Transverse colon (tissue), 4 donors: ENCODE measurements around the gene CELA2B. TPM values are rescaled to one million over a fixed set of nuclear protein-coding genes. Genes with fewer than 3 reads are reported as not detected.

Experiments
- DNase-seq: peaks from one replicate; pipeline ENCODE4 v3.0.0-alpha.2; 2019
- H3K27ac ChIP-seq, 4 donors: fragments of 200-600 bp; sonication (generic); 2 replicates each; pipeline ENCODE4 v1.5.1; 2016 to 2018; ENCODE audit warnings: inconsistent platforms in 4 of 4
- H3K27me3 ChIP-seq: fragments of 200-600 bp; sonication (generic); 2 replicates; pipeline ENCODE4 v1.5.1; 2017; ENCODE audit warnings: inconsistent platforms
- H3K36me3 ChIP-seq, 4 donors: fragments of 200-600 bp; sonication (generic); 2 replicates each; pipeline ENCODE4 v1.5.1; 2017 to 2019; ENCODE audit warnings: inconsistent platforms in 4 of 4
- H3K4me1 ChIP-seq, 4 donors: fragments of 200-600 bp; sonication (generic); 2 replicates each; pipeline ENCODE4 v1.5.1; 2017 to 2020; ENCODE audit warnings: inconsistent platforms in 4 of 4
- H3K4me3 ChIP-seq, 4 donors: fragments of 200-600 bp; sonication (generic); 1 replicate in 1 of 4; 2 replicates in 3 of 4; pipeline versions ENCODE4 v1.5.1 to v1.6.1; 2017 to 2019; ENCODE audit warnings: inconsistent platforms in 4 of 4
- H3K9me3 ChIP-seq, 2 donors: fragments of 200-600 bp; sonication (generic); 2 replicates each; pipeline ENCODE4 v1.5.1; 2017 to 2019; ENCODE audit warnings: inconsistent platforms in 2 of 2
- EP300 ChIP-seq: sonication (generic); formaldehyde crosslinking; IDR thresholded peaks from one replicate; pipeline ENCODE4 v1.6.1; 2017; ENCODE audit warnings: antibody characterized with exemption, low read depth
- POLR2A ChIP-seq: fragments of 450-650 bp; IDR thresholded peaks from one replicate; pipeline ENCODE4 v1.6.1; 2016; ENCODE audit warnings: antibody characterized with exemption, mild to moderate bottlenecking, moderate library complexity
- POLR2AphosphoS5 ChIP-seq, 3 donors: sonication (generic); formaldehyde crosslinking; IDR thresholded peaks; one replicate each; pipeline ENCODE4 v1.6.1; 2016; ENCODE audit warnings: antibody characterized with exemption in 3 of 3
- WGBS, 2 donors: methylation state at CpG; one replicate each; pipeline ENCODE4 v1.1.5; 2018; ENCODE audit warnings: low coverage in 1 of 2; 5-methylcytosine and 5-hydroxymethylcytosine counted together
- in situ Hi-C, 4 donors: fragments of 200-750 bp; cut with MboI; loops; one replicate each; pipeline versions ENCODE4 v1.15.0 to v1.15.1; 2017; ENCODE audit warnings: low sequenced_read_pairs in 3 of 4, low pct_ligation_motif_present in 1 of 4, low pct_unique_long_range_greater_than_20kb in 1 of 4
- intact Hi-C: fragments of 100-400 bp; cut with DNase I; formaldehyde crosslinking; loops from one replicate; pipeline ENCODE4 v1.15.1; 2023; ENCODE audit warnings: low total_unique reads
- total RNA-seq, 4 donors: library from RNA; depleted of rRNA; stranded (reverse); fragments of >200 nt; gene quantifications; one replicate each; pipeline ENCODE4 v1.1.0, GENCODE V29; 2016
- TF ChIP-seq, protein P1 (sequence below), 5 experiments: fragments of 200-600 bp in 3 of 5; fragments of 450-650 bp in 2 of 5; sonication (generic) in 3 of 5; IDR thresholded peaks; 1 replicate in 2 of 5; 2 replicates in 3 of 5; pipeline ENCODE4 v1.5.1; 2016 to 2017; ENCODE audit warnings: antibody characterized with exemption in 5 of 5, inconsistent platforms in 3 of 5, mild to moderate bottlenecking in 2 of 5, moderate library complexity in 1 of 5

The CELA2B gene
- total RNA-seq, 4 donors from 2014 or later, result not detected

DNA sequence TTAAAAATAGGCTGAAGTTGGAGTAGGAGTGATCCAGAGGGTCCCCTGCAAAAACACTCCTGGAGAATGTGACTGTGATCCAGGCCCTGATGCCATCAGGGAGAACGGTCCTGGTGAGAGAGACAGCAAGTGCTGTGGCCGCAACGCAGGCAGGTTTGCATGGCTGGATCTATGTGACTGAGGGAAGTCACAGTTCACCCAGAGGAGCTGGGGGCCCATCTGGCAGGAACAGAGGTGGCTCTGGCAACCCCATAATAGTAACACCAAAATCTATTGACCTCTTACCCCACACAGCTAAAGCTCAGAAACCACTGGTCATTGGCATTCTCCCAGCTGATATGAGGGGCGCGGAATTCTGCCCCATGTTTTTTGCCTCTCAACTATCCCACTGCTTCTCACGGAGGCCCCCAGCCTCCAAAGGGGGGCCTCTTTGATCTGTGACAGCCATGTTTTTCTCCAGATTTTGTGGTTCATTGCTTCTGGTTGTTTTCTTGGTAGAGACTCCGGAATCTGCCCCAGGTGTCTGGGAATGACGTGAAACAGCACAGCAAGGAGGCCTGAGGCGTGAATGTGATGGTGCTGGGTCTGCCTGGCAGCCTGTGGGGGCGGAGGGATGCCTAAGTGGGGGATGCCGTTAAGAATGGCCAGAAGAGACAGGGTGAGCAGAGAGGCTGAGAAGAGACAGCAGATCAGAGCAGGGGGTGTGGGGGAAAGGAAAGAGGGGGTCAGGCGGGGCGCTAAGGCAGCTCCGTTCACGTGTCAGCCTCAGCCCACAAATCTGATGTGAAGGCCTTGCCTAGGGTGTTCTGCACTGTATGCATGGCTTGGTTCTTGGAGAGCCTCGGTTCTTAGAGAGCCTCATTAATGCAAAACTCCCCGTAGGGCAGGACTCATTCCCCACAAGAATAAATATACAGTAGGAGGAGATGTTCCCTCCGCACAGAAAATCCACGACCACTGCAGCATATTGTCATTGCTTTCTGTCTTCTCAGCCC lies 24.6 kb downstream of the CELA2B start:
- in situ Hi-C loops, result no loop called here
- no peak for DNase-seq
- TF ChIP-seq EP300 (no peak), POLR2A (no peak), POLR2AphosphoS5 (IDR thresholded peaks at IDR 0.05) (no peak)
- TF ChIP-seq, protein P1, sequence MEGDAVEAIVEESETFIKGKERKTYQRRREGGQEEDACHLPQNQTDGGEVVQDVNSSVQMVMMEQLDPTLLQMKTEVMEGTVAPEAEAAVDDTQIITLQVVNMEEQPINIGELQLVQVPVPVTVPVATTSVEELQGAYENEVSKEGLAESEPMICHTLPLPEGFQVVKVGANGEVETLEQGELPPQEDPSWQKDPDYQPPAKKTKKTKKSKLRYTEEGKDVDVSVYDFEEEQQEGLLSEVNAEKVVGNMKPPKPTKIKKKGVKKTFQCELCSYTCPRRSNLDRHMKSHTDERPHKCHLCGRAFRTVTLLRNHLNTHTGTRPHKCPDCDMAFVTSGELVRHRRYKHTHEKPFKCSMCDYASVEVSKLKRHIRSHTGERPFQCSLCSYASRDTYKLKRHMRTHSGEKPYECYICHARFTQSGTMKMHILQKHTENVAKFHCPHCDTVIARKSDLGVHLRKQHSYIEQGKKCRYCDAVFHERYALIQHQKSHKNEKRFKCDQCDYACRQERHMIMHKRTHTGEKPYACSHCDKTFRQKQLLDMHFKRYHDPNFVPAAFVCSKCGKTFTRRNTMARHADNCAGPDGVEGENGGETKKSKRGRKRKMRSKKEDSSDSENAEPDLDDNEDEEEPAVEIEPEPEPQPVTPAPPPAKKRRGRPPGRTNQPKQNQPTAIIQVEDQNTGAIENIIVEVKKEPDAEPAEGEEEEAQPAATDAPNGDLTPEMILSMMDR (IDR thresholded peaks at IDR 0.05), result no peak
- Histone ChIP-seq H3K4me1 (no peaks in the 10 kb centered on the region), H3K27me3 (no peaks in the 10 kb centered on the region), H3K9me3 (no peaks in the 10 kb centered on the region), H3K27ac (no peak overlapping the region), H3K4me3 (no peak overlapping the region), H3K36me3 (peaks cover 0 to 7% (median 0%) of the 10 kb centered on the region in 4 donors)
- intact Hi-C loops, result no loop called here
- 85 to 100% methylated on average over 1 to 19 of the region's 19 CpGs for WGBS, 2 donors

DNA sequence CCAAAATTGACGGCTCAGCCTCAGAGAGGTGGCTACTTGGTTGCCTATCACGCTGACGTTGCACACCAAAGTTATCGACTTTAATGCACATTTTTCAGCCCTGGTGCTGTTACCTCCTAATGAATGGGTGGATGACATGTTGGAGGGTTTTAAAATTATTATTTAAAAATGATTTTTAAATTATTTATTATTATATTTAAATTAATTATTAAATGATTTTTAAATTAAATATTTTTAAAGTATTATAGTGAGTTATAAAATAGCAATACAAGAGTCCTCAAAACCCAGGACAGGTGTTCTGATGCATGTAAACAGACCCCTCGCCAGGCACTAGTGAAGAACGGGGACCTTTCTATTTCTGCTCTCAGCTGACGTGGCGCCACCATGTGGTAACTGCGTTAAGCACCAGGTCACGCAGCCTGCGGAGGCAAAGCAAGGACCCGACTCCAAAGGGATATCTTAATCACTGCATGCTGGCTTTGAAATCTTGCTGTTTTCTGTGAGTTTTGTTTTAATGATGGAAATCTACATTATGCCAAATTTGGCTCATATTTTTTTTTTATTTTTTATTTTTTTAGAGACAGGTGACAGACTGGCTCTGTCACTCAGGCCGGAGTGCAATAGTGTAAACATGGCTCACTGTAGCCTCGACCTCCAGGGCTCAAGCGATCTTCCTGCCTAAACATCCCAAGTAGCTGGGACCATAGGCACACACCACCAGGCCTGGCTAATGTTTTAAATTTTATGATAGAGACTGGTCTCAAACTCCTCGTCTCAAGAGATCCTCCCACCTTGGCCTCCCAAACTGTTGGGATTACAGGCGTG lies 25.5 kb downstream of the CELA2B start:
- no peak overlapping the region for H3K27ac ChIP-seq
- H3K9me3 ChIP-seq, result no peaks in the 10 kb centered on the region
- no peaks in the 10 kb centered on the region for H3K27me3 ChIP-seq
- peak; percentile 71 for DNase-seq
- intact Hi-C loops (no loop called here), in situ Hi-C loops (no loop called here)
- TF ChIP-seq POLR2AphosphoS5 (IDR thresholded peaks at IDR 0.05) (no peak), EP300 (no peak), POLR2A (no peak)
- TF ChIP-seq, protein P1 (IDR thresholded peaks at IDR 0.05), result peak; percentile 50 to 73 (median 68)
- peaks cover 0 to 4% (median 1%) of the 10 kb centered on the region in 4 donors for H3K36me3 ChIP-seq
- no peaks in the 10 kb centered on the region for H3K4me1 ChIP-seq
- WGBS, 2 donors, result 53 to 56% methylated on average over 14 to 17 of the region's 17 CpGs
- no peak overlapping the region for H3K4me3 ChIP-seq

DNA sequence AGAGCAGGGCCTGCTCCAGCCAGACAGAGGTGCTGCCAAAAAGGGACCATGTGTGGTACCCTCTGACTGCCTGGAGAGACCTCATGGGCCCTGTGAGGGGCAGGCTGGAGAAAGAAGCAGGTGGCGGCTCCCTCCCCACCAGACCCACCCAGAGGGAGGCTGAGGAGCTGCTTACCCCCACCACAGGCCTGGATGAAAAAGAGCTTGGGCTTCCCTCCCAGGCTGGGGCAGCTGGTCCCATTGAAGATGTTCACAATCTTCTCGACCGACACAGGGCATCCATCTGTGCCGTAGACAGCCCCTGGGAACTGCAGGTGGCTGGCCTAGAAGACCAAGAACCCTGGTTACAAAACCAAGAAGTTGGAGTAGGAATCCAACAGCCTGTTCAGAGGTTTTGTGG lies 28.5 kb downstream of the CELA2B start:
- Histone ChIP-seq H3K4me3 (no peak overlapping the region), H3K27ac (no peak overlapping the region), H3K4me1 (no peaks in the 10 kb centered on the region), H3K36me3 (peaks cover 0 to 3% (median 0%) of the 10 kb centered on the region in 4 donors), H3K9me3 (no peaks in the 10 kb centered on the region), H3K27me3 (no peaks in the 10 kb centered on the region)
- no peak for DNase-seq
- in situ Hi-C loops (no loop called here), intact Hi-C loops (no loop called here)
- WGBS, 2 donors, result 96% methylated on average over 4 of the region's 4 CpGs; no CpG with 5 or more reads in 1 of the 2 donors
- no peak for TF ChIP-seq POLR2AphosphoS5 (IDR thresholded peaks at IDR 0.05)
- TF ChIP-seq EP300, result no peak
- no peak for TF ChIP-seq POLR2A
- TF ChIP-seq, protein P1 (IDR thresholded peaks at IDR 0.05), result no peak

DNA sequence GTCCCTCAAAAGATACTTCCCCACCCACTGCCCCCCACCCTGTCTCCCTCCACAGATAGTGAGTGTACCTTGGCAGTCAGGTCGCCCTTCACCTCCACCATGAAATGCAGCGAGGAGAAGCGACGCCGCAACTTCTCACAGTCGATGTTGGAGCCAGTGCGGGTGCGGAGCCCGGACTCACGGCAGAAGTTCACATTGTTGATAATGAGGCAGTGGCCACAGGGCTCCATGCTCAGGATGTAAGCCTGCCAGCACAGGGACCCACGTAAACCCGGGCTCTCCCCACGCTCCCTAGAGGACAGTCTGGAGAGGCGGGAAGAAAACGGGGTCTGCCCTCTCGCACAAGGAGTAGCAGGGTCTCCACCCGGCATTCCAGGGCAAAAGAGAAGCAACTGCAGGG lies 30.9 kb downstream of the CELA2B start:
- H3K9me3 ChIP-seq, result no peaks in the 10 kb centered on the region
- no peak overlapping the region for H3K27ac ChIP-seq
- H3K36me3 ChIP-seq, result peaks cover 0 to 3% (median 0%) of the 10 kb centered on the region in 4 donors
- DNase-seq, result no peak
- WGBS, 2 donors, result 96% methylated on average over 17 of the region's 17 CpGs; no CpG with 5 or more reads in 1 of the 2 donors
- H3K4me1 ChIP-seq, result no peaks in the 10 kb centered on the region
- TF ChIP-seq POLR2A, result no peak
- no peak overlapping the region for H3K4me3 ChIP-seq
- in situ Hi-C loops, result no loop called here
- intact Hi-C loops, result no loop called here
- no peaks in the 10 kb centered on the region for H3K27me3 ChIP-seq
